HG03575 (cell line): Measurements from ENCODE around the gene RNF5.
"Not testable (repeated sequence)": the region's sequence is repeated elsewhere in the genome, so short reads cannot be mapped to it uniquely, and the experiment has no call there.

ENCODE experiments used
- ATAC-seq: cut with Tn5 transposase; IDR thresholded peaks from one replicate; pipeline ENCODE4 v1.9.1; 2021; ENCODE audit not compliant: unreplicated experiment, insufficient number of reproducible peaks, low FRiP score; ENCODE audit errors: extremely low read depth

RNF5 gene

DNA sequence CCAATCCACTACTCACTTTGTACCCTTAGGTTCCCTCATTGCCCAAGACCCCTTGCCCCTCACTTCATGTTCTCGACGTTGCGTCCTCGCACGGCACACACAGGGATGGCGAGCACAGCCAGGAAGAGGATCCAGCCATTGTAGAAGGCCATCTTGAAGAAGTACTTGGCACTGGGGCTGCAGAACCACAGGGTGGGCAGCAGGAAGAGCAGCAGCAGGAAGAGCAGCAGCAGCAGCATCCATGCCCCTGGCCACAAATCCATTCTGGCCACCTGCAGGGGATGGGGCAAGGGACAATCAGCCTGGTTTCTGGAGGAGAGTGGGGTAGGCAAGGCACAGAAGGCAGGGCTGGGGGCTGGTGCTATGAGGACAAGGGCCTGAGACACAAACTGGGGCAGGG is 7.0 kb upstream of the RNF5 start:
- no peak for ATAC-seq

DNA sequence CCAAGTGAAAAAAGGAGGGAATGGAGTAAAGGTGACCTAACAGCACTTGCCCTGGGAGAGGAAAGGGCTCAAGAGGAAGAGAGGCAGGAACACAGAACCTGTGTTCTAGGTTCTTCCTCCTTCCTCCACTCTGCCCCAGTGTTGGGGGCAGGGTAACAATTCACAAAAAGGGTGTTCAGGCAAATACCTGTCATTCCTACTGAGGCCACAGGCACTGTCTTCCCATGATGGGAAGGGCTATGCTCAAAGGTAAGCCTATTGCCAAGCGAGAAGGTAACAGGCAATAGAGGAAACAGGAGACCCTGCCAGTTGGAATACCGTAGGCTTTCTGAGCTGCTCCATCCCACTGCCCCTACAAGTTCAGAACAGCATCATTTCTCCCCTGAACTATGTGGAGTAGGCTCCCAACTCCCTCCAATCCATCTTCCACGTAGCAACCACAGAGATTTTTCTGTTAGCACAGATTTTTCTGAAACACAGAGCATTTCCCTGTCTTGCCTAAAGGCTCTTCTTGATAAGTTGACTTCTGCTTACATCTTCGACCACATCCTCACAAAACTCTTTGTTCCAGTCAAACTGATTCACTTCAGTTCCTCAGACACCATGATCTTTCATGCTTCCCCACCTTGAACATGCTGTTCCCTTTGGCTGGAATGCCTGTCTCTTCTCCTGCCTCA is 5.0 kb upstream of the RNF5 start:
- no peak for ATAC-seq

DNA sequence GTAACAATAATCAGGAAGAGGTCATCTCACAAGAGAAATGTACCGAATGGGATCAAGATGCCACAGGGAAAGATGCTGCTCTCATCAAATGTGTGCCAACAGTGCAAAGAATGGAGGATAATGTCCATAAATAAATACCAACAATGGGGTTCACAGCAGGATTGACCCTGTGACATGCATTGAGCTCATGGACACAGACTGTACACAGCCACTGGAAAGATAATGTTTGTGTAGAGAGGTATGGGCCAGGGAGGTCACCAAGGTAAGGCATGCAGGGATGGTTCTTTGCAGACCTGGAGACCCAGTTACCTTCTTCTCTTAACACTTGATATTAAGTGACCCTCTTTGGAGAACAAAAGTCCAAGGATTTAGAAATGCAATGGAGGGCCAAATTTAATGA is 3.8 kb upstream of the RNF5 start:
- ATAC-seq = no peak

DNA sequence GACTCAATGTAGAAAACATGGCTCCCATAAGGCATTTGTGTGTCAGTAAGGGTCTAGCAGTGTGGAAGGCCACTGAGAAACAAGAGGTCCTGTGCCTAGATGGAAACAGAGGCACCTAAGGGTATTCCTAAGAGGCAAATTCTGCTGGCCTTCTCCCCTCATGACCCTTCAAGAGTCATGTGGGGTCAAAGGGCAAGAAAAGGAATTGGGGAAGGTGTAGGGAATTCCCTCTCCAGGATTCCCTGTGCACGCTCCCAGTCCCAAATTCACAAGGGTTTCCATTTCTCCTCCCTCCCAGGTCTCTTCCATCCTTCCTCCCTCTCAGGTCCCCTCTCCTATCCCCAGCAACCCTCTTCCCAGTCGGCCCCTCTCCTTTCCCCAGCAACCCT is 2.9 kb upstream of the RNF5 start:
- ATAC-seq = no peak

DNA sequence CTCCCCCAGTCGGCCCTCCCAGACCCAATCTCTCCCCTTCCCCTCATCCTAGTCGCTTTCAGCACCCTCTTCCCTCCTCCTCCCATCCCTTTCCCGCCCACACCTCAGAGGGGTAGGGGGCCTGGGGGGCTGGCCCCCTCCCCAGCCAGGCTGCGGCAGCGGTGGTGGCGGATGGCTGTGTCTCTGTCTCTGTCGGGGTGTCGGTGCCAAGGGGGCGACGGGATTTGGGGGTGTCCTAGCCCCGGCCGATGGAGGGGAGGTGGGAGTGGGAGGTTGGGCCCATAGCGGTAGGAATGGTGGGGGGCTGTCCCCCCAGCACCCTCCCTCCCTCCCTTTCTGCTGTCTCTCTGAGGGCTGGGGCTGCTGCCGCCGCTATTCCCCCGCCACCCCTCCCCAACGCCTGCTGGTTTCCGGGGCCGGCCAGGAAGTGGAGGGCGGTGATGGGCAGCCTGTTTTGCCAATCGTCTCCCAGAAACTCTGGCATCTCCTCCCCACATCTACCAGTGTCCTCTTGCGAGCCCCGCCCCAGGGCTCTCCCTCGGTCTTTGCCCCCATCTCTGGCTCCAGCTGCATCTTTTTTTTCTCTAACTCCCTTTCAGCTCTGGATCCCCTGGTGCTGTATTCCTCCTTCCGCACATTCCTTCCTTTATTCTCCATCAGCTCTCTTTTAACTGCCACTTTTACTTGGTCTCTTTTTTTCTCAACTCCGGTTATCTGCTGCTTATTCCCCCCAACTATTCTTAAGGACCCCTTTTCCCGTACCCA is 2.3 kb upstream of the RNF5 start, which contains the start of gene AGPAT1:
Gene AGPAT1 (minus strand): TSS at position 374 of the 765 bp plus-strand sequence. CDS start 4,588 bp downstream, outside the sequence.
- no peak for ATAC-seq

DNA sequence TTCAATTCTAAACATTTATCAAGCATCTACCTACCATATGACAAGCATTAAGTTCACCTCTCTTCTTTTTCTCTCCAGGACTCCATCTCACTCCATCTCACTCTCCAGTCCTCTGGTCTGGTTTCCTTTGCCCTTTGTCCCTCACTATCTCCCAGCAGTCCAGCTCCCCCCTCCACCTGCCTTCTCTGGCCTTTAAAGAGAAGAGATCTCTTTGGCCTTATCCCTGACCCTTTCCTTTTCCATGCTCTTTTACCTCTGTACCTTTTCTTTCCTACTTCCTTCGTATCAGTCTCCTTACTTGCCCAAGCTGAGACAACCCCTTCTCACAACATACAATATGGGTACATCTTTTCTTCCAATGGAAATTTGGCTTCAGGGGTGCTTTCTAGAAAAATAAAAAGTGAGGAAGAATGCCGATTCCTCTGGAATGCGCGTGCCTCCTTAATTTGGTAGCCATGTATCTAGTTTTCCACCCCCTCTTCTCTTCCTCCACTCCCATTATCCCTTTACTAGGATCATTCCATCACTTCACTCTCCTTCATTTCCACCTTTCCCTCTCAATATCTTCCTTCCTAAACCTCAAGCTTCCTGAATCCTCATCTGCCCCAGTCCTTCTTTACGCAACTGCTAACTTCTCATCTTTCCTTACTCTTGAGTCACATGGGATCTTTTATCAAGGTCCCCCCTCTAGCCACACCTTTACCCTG is 1.6 kb upstream of the RNF5 start:
- no peak for ATAC-seq

DNA sequence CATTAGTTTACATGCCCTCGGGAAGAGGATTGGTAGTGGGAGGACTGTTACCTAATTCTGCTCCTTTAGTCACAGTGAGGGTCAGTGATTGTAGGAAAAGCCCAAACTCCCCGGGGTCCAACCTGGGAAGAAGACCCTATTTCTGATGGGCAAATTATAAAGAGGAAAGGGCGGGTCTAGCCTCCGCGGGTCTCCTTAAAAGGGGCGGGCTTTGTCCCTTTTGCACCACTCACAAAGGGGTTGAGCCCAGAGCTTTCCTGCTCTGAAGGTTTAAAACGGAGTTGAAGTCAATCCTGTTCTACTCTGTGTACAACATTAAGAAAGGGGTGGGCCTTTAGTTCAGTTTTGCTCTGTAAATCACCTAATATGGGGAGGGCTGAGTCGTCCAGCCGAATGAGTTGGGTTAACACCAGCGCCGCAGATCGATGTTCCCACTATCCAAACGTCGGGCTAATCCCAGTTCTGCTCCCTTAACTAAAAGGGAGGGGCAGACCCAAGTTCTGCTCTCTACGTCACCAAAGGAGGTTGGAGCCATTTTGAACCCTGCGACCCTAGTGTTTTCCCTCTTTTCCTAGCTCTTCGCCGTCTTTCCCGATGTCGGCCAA is 920 bp upstream of the RNF5 start:
- ATAC-seq = no peak

DNA sequence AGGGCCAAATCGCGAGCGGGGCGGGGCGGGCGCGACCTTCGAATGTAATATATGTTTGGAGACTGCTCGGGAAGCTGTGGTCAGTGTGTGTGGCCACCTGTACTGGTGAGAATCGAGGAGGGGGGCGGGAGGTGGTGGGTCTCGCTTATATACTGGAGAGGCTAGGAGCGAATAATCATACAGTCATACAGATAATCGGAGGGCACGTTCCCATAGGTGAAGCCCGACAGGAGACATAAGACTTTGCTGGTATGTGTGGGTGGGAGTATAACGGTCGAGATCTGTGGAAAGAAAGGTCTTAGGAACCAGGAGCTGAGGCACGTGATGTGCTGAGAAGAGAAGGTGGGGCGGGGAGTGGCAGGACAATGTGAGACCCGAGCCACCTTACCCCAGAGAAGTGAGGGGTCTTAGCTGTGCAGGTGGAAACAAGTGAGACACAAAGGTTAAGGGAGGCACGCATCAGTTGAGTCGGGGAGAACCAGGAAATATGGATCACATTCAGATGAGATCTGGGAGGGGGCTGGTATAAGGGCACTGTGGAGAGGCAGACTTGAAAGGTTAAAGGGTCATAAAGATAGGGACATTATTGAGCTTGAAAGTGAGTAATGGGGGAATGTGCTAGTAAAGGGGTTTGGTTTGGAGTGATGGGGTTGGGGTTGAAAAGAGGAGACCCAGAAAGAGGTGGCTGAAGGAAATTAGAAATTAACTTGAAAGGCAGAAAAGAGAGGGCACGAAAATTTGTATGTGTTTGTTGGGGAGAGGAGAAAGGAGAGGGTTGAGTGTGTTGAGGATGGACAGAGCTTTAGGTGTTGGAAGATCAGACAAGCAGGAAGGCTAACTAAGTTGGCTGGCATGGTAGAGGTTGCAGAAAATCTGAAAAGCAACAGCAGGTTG is 589 bp downstream of the RNF5 start:
- no peak for ATAC-seq

DNA sequence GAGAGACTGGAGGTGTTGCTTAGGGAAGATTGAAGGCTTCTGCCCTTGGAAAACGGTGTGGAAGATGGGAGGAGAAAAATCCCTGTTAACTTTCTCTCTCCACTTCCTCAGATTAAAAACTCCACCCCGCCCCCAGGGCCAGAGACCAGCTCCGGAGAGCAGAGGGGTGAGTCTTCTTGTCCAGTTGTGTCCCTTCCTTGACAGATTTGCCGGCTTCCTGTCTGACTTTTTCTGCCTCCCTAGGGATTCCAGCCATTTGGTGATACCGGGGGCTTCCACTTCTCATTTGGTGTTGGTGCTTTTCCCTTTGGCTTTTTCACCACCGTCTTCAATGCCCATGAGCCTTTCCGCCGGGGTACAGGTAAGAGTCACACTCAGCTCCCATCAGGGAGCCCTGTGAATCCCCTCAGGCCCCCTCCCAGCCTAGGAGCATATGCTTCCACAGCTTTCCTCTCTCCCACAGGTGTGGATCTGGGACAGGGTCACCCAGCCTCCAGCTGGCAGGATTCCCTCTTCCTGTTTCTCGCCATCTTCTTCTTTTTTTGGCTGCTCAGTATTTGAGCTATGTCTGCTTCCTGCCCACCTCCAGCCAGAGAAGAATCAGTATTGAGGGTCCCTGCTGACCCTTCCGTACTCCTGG is 1.7 kb downstream of the RNF5 start:
- ATAC-seq = no peak

DNA sequence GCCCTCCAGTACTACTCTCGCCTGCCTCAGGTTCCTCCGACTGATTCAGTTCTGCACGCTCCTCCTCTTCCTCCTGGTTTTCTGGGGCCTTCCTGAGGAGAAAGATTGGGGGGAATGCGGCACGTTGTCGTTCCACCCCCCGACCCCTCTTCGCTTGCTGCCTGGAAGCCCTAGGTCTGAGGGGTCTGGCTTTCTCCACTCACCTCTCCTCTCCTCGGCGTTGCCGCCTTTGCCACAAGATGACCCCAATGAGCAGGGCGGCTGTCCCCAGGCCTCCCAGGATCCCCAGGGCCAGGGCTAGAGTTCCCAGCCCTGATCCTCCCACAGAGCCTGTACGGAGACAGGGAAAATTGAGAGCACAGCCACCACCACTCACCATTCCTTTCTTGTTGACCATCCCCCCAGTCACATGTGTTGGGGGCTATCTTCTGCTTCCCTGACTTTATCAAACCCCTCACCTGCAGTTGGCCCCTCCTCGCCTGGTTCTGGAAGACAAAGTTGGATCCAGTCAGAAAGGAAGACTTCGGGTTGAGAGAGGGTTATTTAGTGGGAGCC is 3.0 kb downstream of the RNF5 start:
- ATAC-seq = no peak

DNA sequence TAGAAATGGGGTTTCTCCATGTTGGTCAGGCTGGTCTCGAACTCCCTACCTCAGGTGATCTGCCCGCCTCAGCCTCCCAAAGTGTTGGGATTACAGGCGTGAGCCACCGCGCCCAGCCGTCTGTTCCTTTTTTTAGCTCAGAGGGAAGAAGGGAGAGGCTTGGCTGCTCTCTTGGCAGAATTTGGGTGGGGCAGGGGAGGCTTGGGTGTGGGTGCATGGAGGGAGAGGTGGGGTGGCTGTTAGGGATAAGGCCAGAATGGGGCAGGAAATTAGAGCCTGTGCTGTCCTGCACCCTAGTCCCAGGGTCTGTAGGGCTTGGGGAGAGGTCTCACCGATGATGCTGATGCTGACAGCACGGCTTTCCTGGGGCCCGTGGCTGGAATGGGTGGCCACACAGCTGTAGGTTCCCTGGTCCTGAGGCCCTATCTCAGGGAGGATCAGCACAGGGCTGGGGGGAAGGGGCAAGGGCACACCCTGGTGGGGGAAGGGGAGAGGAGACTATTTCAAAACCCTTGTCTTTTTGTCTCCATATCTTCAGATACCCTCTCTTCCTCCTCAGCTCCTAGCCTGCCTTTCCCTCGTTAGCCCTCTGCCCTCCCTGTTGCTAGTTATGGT is 3.8 kb downstream of the RNF5 start:
- ATAC-seq = no peak

DNA sequence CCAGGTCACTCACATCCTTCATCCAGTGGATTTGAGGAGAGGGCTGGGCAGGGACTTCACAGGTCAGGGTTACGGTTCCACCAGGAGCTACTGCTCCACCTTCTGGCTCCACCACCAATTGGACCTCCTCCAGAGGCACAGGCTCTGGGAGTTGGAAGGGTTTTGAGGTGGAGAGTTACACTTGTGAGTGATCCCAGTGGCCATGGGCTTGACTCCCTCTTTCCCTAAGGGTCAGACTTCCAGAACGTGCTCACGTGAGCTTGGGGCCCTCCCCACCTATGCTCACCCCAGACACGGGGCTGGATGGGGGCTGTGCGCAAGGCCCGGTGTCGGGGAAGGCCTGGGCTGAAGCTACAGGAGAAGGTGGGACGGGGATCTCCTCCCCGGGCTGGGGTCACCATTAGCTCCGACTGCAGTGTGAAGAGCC is 4.4 kb downstream of the RNF5 start:
- ATAC-seq = no peak

DNA sequence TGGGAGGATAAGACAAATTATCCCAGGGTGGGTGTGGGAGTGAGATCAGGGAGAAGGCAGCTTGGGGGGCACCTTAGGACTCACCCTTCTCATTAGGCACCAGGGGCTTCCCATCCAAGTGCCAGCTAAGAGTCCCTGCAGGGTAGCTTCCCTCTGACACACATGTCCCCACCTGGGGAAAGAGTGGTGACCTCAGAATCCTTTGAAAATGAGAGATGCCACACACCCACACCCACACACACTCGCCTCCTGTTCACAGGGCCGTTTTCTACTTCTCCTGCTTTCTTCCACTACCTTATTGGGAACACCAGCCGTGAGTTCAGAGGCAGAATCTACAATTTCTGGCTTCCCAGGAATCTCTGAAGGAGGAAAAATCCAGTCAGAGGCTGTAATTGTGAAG is 4.8 kb downstream of the RNF5 start:
- no peak for ATAC-seq

DNA sequence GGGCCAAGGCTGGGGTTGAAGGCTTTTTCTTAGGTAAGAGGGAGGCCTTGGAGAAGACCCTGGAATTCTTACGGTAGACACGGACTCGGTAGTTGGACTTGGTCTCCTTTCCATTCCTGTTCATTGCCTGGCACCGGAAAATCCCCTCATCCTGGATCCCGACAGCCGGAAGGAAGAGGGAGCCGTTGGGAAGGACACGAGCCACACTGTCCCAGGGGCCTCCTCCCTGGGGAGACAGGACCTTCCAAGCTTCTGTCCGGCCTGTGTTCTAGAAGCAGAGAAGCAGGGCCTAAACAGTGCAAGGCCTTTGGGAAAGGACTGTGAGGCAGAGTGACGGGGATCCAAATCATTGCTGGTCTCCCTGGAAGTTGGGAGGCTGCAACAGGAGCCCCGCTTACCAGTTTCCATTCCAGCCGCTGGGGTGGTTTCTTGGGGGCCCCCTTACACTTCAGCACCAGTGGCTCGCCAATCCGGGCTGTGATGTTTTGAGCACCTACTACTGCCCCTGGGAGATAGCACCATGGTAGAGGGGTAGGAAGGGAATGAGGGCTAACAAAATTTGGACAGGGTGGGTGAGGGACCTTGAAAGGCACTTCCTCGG is 5.4 kb downstream of the RNF5 start:
- ATAC-seq = no peak

DNA sequence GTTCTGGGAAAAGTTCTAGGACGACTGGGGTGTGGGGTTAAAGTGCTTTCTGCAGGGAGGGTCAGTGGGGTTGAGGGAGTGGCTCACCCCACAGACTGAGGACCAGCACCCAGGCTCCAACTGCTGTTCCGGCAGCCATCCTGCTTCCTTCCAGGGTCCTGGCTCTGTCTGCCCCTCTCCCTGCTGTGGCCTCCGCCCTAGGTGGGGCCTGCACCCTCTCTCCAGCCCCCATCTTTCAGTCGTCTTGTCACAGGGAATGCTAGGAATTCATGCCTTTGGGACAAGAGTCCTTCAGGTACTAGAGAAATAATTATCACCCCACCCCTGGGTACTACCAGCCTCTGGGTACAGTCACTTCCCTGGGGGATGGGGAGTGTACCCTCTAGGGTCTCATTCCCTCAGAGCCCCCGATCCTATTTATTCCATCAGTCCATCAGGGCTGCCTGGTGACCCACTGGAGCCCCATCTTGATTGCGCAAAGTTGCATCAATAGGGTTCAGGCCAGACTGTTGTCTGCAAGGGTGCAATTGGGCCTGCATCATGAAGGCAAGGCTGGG is 6.0 kb downstream of the RNF5 start, which contains the start of gene AGER:
Gene AGER (minus strand): TSS at position 170 of the 557 bp plus-strand sequence. CDS start 31 bp downstream, at position 139.
- ATAC-seq = no peak

DNA sequence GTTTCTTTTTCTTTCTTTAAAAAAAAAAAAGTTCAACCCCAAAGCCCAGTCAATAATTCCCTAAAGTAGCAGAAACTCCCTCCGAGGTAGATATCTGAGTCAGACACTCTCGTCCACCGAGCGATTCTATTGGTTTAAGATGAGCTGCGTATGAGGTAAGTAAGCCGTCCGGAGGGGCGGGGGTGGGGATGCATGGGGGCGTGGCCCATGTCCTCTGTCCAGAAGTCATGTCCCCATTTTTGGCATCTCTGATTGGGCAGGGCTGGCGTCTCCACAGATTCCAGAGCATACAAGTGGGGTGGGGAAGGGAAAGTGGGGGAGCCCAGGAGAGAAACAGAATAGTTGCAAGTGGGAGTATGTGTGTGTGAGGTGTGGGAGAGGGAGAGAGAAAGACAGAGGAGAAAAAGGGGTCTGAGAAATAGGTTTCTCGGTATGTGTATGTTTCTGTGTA is 7.5 kb downstream of the RNF5 start:
- ATAC-seq = not testable (repeated sequence)
